HG02970 (cell line): ENCODE results near the gene TTLL13.
"Not testable (repeated sequence)": the region's sequence is repeated elsewhere in the genome, so short reads cannot be mapped to it uniquely, and the experiment has no call there.

Experiments used
- ATAC-seq: cut with Tn5 transposase; IDR thresholded peaks from one replicate; pipeline ENCODE4 v1.9.1; 2021; ENCODE audit warnings: mild to moderate bottlenecking, moderate library complexity, moderate number of reproducible peaks; ENCODE audit not compliant: unreplicated experiment, low FRiP score

Gene TTLL13

DNA sequence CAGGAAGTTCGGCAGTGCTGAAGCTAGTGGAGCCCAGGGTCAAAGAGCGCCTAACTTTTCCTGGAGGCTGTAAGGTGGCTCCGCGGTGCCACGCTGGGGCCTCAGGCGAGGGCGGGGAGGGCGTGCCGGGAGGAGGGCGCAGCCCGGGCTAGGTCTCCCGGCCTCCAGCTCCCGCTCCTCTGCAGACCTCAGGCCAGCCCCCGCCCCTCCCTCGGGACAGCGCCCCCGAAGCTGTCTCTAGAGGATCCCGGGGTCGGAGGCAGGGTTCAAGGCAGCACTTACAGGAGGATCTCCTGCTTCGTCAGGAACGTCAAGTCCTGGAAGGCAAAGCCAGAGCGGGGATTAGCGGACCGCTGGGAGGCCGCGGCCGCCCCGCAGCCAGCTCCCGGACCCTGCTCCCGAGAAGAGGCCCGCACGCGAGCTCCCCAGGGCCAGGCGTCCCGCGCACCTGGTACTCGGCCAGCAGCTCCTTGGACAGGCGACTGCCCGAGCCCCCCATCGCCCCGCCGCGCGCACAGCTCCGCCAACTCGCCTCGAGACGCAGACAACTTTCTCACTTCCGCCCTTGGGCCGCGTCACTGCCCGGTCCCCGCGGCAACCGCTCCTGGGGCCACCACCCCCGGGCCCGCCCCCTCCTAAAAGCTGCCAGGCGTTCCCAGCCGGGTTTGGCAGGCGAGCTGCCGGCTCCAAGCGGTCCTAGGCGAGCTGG is 15.8 kb upstream of the TTLL13 start, which contains the start of gene CIB1:
CIB1 (minus strand) TSS at position 555 of the 709 bp plus-strand sequence; CDS start at position 499, 56 bp downstream.
- ATAC-seq = peak; percentile 92

GRCh38 chr15:90234096-90234988 is 15.0 kb upstream of the TTLL13 start, which contains the start of gene GDPGP1:
Gene GDPGP1, plus strand, starts transcription at chr15:90234209. Its CDS starts 6,700 bp downstream, at chr15:90240909.
- no peak for ATAC-seq

GRCh38 chr15:90239371-90239770 is 10.0 kb upstream of the TTLL13 start:
- no peak for ATAC-seq

DNA sequence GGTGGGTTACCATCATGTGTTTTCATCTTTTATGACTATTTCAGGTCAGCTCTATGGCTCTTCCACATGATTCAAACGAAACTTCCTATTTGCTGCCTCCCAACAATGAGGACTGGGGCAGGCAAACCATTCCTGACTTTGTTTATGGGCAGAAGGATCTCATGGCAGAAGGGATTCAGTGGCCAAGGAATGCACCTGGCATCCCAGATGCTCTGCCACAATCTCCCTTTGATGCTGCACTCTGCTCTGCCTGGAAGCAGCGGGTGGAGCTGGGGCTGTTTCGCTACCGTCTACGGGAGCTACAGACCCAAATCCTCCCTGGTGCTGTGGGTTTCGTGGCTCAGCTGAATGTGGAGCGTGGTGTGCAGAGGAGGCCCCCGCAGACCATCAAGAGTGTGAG is 8.5 kb upstream of the TTLL13 start:
- ATAC-seq = no peak

- no peak for ATAC-seq
Measured at GRCh38 chr15:90241343-90242192, 7.8 kb upstream of the TTLL13 start.

GRCh38 chr15:90243943-90244639 is 5.3 kb upstream of the TTLL13 start:
- ATAC-seq = no peak

DNA sequence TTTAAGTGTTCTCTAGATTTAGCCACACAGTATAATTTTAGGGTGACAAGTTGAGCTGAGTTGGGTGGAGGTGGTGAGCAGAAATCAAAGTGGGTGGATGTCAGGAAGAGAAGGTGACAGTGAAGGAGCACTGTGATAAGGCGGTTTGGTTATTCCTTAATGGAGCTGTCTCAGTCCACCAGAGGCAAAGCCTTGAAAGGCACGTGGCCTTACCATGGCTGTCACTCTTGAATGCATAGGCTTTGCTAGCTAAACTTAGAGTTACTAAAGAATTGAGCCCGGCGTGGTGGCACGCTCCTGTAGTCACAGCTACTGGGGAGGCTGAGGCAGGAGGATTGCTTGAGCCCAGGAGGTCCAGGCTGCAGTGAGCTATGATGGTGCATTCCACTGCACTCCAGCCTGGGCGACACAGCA is 560 bp upstream of the TTLL13 start:
- ATAC-seq = no peak

- ATAC-seq = no peak
Measured at GRCh38 chr15:90257776-90258175, 8.4 kb downstream of the TTLL13 start.

- ATAC-seq = peak; percentile 48
Measured at GRCh38 chr15:90259524-90259923, 10.2 kb downstream of the TTLL13 start.

GRCh38 chr15:90260731-90261130 is 11.4 kb downstream of the TTLL13 start:
- ATAC-seq = not testable (repeated sequence)

GRCh38 chr15:90261811-90262210 is 12.5 kb downstream of the TTLL13 start:
- ATAC-seq = no peak

DNA sequence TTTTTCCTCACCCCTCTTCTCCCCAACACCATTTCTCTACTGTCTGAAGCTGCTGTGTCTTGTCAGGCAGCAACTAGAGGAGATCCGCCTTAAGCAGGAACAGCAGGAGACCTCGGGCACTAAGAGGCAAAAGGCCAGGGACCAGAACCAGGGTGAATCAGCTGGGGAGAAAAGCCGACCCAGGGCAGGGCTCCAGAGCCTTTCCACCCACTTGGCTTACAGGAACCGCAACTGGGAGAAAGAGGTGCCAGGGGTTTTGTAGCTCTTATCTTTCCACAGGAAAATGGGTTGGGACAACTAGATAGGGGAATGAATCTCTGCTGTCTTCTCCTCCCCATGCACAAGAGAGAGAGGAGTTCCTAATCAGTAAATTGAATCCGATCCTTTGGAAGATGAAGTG is 13.1 kb downstream of the TTLL13 start:
- ATAC-seq = no peak

DNA sequence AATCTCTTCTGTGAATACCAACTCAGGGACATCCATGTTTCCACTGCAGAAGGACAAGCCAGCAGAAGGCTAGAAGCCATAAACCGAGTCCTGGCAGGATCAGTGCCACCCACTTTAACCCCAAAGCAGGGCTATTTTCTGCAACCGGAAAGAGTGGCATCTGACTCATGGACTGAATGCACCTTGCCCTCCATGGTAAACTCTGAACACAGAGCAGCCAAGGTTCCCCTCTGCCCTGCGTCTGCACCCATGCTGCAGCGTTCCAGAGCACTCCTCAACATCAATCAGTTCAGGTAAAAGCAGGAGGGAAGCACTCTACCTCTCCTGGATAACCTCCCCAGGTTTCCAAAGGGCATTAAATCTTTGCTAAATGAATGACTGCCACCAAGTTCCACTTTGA is 15.3 kb downstream of the TTLL13 start:
- ATAC-seq = no peak

GRCh38 chr15:90265271-90266060 is 16.1 kb downstream of the TTLL13 start, which contains the start of gene NGRN:
Gene NGRN, plus strand, starts transcription at chr15:90265672. Its CDS starts 41 bp downstream, at chr15:90265713.
- peak; percentile 86 for ATAC-seq

GRCh38 chr15:90266061-90266431 is 16.7 kb downstream of the TTLL13 start:
- ATAC-seq = no peak

GRCh38 chr15:90266485-90266884 is 17.1 kb downstream of the TTLL13 start:
- ATAC-seq = no peak

- no peak for ATAC-seq
Measured at GRCh38 chr15:90268415-90268814, 19.1 kb downstream of the TTLL13 start.

DNA sequence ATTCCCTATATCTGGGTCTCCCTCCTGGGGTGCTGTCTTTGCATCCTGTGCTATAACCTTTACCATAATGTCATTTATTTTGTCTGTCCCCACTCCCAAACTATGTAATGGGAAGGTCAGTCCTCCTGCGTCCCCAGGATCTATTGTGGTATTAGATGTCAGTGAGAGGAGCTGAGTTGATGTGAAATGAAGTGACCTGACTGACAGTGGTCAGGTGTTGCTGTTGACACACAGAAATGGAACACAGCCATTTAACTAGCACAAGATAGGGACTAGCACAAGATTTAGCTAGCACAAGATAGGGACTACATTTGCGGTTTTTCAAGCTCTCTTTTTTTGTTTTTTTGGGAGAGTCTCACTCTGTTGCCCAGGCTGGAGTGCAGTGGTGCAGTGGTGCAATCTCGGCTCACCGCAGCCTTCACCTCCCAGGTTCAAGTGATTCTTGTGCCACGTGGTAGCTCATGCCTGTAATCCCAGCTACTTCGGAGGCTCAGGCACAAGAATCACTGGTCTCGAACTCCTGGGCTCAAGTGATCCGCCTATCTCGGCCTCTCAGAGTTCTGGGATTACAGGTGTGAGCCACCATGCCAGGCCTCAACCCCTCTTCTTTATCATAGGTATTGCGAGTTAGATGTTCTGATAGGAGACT is 21.3 kb downstream of the TTLL13 start:
- ATAC-seq = no peak
